NT2/D1 (cell line): ENCODE measurements around the gene NEK10.

Source experiments
- SUZ12 ChIP-seq: IDR thresholded peaks from 2 replicates; pipeline ENCODE4 v1.6.1; 2011; ENCODE audit not compliant: insufficient read length, insufficient read depth; ENCODE audit errors: extremely low read depth
- ZNF274 ChIP-seq: IDR thresholded peaks from 2 replicates; pipeline ENCODE4 v1.6.1; 2011; ENCODE audit warnings: mild to moderate bottlenecking, low read depth, low read length

DNA sequence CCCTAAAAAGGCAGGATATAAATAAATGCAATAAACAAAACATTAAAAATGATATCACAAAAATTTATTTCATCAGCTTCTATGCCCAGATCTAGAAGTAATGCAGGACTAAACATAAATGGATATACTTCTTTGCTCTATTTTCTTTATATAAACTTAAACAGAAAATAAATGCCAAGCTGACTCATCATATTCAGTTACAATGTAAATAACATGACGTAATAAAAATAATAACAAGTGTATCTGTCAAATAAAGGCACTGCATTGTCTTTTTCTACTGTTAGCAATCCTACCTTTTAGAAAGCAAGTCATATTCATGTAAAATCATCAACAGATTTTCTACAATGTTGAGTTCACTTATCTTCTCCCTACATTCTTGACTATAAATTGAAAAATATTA, 61.6 kb downstream of the NEK10 start:
- TF ChIP-seq ZNF274 (no peak), SUZ12 (no peak)
